ENCODE results near the gene PODNL1. TPM values are rescaled to one million over a fixed set of nuclear protein-coding genes. Genes with fewer than 3 reads are reported as not detected.
"Not testable (repeated sequence)": the region's sequence is repeated elsewhere in the genome, so short reads cannot be mapped to it uniquely, and the experiment has no call there.

PODNL1 gene
- total RNA-seq, 2 donors from 2014 or later = 0.66 TPM; not detected in 1

- no peak for ATAC-seq
- 90 to 92% methylated on average over 18 of the region's 18 CpGs for WGBS, 2 donors
- intact Hi-C loops (cut with DNase I) = no loop called here
Measured at GRCh38 chr19:13968999-13969398, 30.8 kb upstream of the PODNL1 start.

GRCh38 chr19:13968383-13968935 lies 30.2 kb upstream of the PODNL1 start:
- no peaks in the 10 kb centered on the region for H3K9me3 ChIP-seq
- intact Hi-C loops (cut with DNase I) = no loop called here
- H3K27me3 ChIP-seq = no peaks in the 10 kb centered on the region
- 90 to 91% methylated on average over 12 to 21 of the region's 22 CpGs for WGBS, 2 donors
- H3K27ac ChIP-seq = no peak overlapping the region
- peaks cover 23 to 30% of the 10 kb centered on the region in 2 donors for H3K36me3 ChIP-seq (replicated peaks in 1 of 2; ENCODE audit: insufficient read depth in 1 of 2, low read depth in 2 of 2)
- DNase-seq = no peak
- no peaks in the 10 kb centered on the region for H3K4me1 ChIP-seq
- no peak for TF ChIP-seq POLR2A (IDR thresholded peaks at IDR 0.05)
- no peak for TF ChIP-seq CTCF (IDR thresholded peaks at IDR 0.05)
- no peak overlapping the region for H3K4me3 ChIP-seq
- no peak for ATAC-seq

More at GRCh38 chr19:13968999-13969398, 30.8 kb upstream of the PODNL1 start:
- TF ChIP-seq CTCF (IDR thresholded peaks at IDR 0.05) (no peak), POLR2A (IDR thresholded peaks at IDR 0.05) (no peak)
- Histone ChIP-seq H3K4me3 (no peak overlapping the region), H3K4me1 (no peaks in the 10 kb centered on the region), H3K36me3 (replicated peaks in 1 of 2; ENCODE audit: insufficient read depth in 1 of 2, low read depth in 2 of 2) (peaks cover 23 to 30% of the 10 kb centered on the region in 2 donors), H3K9me3 (no peaks in the 10 kb centered on the region), H3K27me3 (no peaks in the 10 kb centered on the region), H3K27ac (no peak overlapping the region)
- DNase-seq = no peak

GRCh38 chr19:13967206-13967605 lies 29.0 kb upstream of the PODNL1 start:
- intact Hi-C loops (cut with DNase I); H3K4me1 ChIP-seq; ATAC-seq; DNase-seq; H3K27ac ChIP-seq; H3K4me3 ChIP-seq; H3K27me3 ChIP-seq; H3K9me3 ChIP-seq: not testable (repeated sequence)
- WGBS, 2 donors = 90 to 95% methylated on average over 8 of the region's 8 CpGs
- H3K36me3 ChIP-seq (replicated peaks in 1 of 2; ENCODE audit: insufficient read depth in 1 of 2, low read depth in 2 of 2) = peaks cover 23 to 28% of the 10 kb centered on the region in 2 donors

- Histone ChIP-seq H3K4me1 (no peaks in the 10 kb centered on the region), H3K27me3 (no peaks in the 10 kb centered on the region), H3K4me3 (no peak overlapping the region), H3K36me3 (replicated peaks in 1 of 2; ENCODE audit: insufficient read depth in 1 of 2, low read depth in 2 of 2) (peaks cover 23 to 28% of the 10 kb centered on the region in 2 donors), H3K9me3 (no peaks in the 10 kb centered on the region), H3K27ac (no peak overlapping the region)
- DNase-seq (no peak), ATAC-seq (no peak)
- intact Hi-C loops (cut with DNase I) = no loop called here
- TF ChIP-seq CTCF (IDR thresholded peaks at IDR 0.05) = no peak
- WGBS, 2 donors = 80 to 88% methylated on average over 1 to 12 of the region's 14 CpGs
Measured at GRCh38 chr19:13966684-13967128, 28.5 kb upstream of the PODNL1 start.

- Histone ChIP-seq H3K27ac (no peak overlapping the region), H3K36me3 (replicated peaks in 1 of 2; ENCODE audit: insufficient read depth in 1 of 2, low read depth in 2 of 2) (peaks cover 23 to 26% of the 10 kb centered on the region in 2 donors), H3K4me1 (no peaks in the 10 kb centered on the region), H3K9me3 (no peaks in the 10 kb centered on the region), H3K4me3 (no peak overlapping the region), H3K27me3 (no peaks in the 10 kb centered on the region)
- ATAC-seq (no peak), DNase-seq (no peak)
- intact Hi-C loops (cut with DNase I) = no loop called here
- WGBS, 2 donors = 90 to 100% methylated on average over 5 to 20 of the region's 20 CpGs
- TF ChIP-seq CTCF (IDR thresholded peaks at IDR 0.05) (no peak), POLR2A (IDR thresholded peaks at IDR 0.05) (no peak)
Measured at GRCh38 chr19:13965926-13966683, 27.9 kb upstream of the PODNL1 start.
